HG03103 (cell line): ENCODE data around the gene HDLBP.
A peak's percentile ranks its signal among the peaks of the same experiment; 100 is the strongest.
"Not testable (repeated sequence)": the region's sequence is repeated elsewhere in the genome, so short reads cannot be mapped to it uniquely, and the experiment has no call there.

Experiments
- ATAC-seq: cut with Tn5 transposase; IDR thresholded peaks from one replicate; pipeline ENCODE4 v1.9.1; 2021; ENCODE audit warnings: low read depth; ENCODE audit not compliant: unreplicated experiment

Gene HDLBP

GRCh38 chr2:241279828-241280227, 35.6 kb downstream of the HDLBP start:
- no peak for ATAC-seq

GRCh38 chr2:241279413-241279812, 36.1 kb downstream of the HDLBP start:
- ATAC-seq: no peak

GRCh38 chr2:241278306-241278705, 37.2 kb downstream of the HDLBP start:
- ATAC-seq: not testable (repeated sequence)

- ATAC-seq: no peak
These were observed 39.6 kb downstream of the HDLBP start for GRCh38 chr2:241275910-241276309.

GRCh38 chr2:241275504-241275903, 40.0 kb downstream of the HDLBP start:
- ATAC-seq: no peak

GRCh38 chr2:241274127-241274526, 41.3 kb downstream of the HDLBP start:
- ATAC-seq: no peak

GRCh38 chr2:241273210-241274020, 42.1 kb downstream of the HDLBP start:
- ATAC-seq: no peak

GRCh38 chr2:241272303-241273209, 42.9 kb downstream of the HDLBP start:
- peak; percentile 36 for ATAC-seq

- peak; percentile 31 for ATAC-seq
These were observed 43.7 kb downstream of the HDLBP start for GRCh38 chr2:241271706-241272302.

- no peak for ATAC-seq
These were observed 44.9 kb downstream of the HDLBP start for GRCh38 chr2:241270531-241270930.

GRCh38 chr2:241269707-241270520, 45.6 kb downstream of the HDLBP start:
- ATAC-seq: no peak

GRCh38 chr2:241268716-241269445, 46.6 kb downstream of the HDLBP start:
- ATAC-seq: no peak

GRCh38 chr2:241268306-241268705, 47.2 kb downstream of the HDLBP start:
- ATAC-seq: no peak

- no peak for ATAC-seq
These were observed 48.0 kb downstream of the HDLBP start for GRCh38 chr2:241267249-241268067.

GRCh38 chr2:241265506-241265905, 50.0 kb downstream of the HDLBP start:
- ATAC-seq: no peak

GRCh38 chr2:241263061-241263460, 52.4 kb downstream of the HDLBP start:
- ATAC-seq: no peak

- no peak for ATAC-seq
These were observed 53.8 kb downstream of the HDLBP start for GRCh38 chr2:241261628-241262027.

- no peak for ATAC-seq
These were observed 54.6 kb downstream of the HDLBP start for GRCh38 chr2:241260911-241261310.
